B cell (primary cell): ENCODE measurements around the gene PC. TPM values are rescaled to one million over a fixed set of nuclear protein-coding genes. Genes with fewer than 3 reads are reported as not detected.

ENCODE experiments used
- ATAC-seq: fragments of 200-7000 bp; cut with Tn5 transposase; one replicate; pipeline ENCODE4 v1.10.0; 2021; ENCODE audit warnings: low read depth, mild to moderate bottlenecking, moderate number of reproducible peaks, moderate library complexity
- CTCF ChIA-PET: fragments of 350-600 bp; sonication (Branson Sonifier 250); formaldehyde crosslinking; loops from one replicate; lab custom pipeline; 2021; ENCODE audit warnings: antibody characterized with exemption, inconsistent platforms; lab: Charles Lee
- POLR2A ChIA-PET: fragments of 350-600 bp; sonication (Branson Sonifier 250); formaldehyde crosslinking; loops from one replicate; lab custom pipeline; 2021; ENCODE audit warnings: antibody characterized with exemption; lab: Charles Lee
- DNase-seq: peaks from one replicate; pipeline ENCODE4 v3.0.0; 2013
- H2AFZ ChIP-seq: 2 replicates; pipeline ENCODE4 v1.6.1; 2012; ENCODE audit warnings: mild to moderate bottlenecking, low read depth, low read length; ENCODE audit not compliant: insufficient read depth, poor library complexity, severe bottlenecking
- H3K27ac ChIP-seq, 2 donors: 1 replicate in 1 of 2; 2 replicates in 1 of 2; pipeline ENCODE4 v1.5.1; 2012 to 2013; ENCODE audit warnings: low read length in 2 of 2, mild to moderate bottlenecking in 2 of 2, moderate library complexity in 1 of 2
- H3K27me3 ChIP-seq, 4 experiments: fragments of 200-600 bp in 1 of 4; sonication (generic) in 1 of 4; replicated peaks in 1 of 4; 1 replicate in 2 of 4; 2 replicates in 2 of 4; pipeline versions ENCODE4 v1.6.1 to v1.7.0; 2013 to 2016; ENCODE audit warnings: low read length in 3 of 4, mild to moderate bottlenecking in 2 of 4, mixed read lengths in 1 of 4, moderate library complexity in 1 of 4; ENCODE audit not compliant: insufficient read depth in 4 of 4, control insufficient read depth in 3 of 4; ENCODE audit errors: control extremely low read depth in 1 of 4
- H3K36me3 ChIP-seq, 2 experiments: replicated peaks in 1 of 2; 1 replicate in 1 of 2; 2 replicates in 1 of 2; pipeline versions ENCODE4 v1.6.1 to v1.7.1; 2013; ENCODE audit warnings: low read length in 1 of 2; ENCODE audit not compliant: insufficient read depth in 2 of 2, control insufficient read depth in 1 of 2; ENCODE audit errors: control extremely low read depth in 1 of 2, extremely low read depth in 1 of 2
- H3K4me1 ChIP-seq, 2 donors: fragments of 200-600 bp in 1 of 2; sonication (generic) in 1 of 2; 1 replicate in 1 of 2; 2 replicates in 1 of 2; pipeline versions ENCODE4 v1.5.1 to v1.6.1; 2013 to 2017; ENCODE audit warnings: low read length in 2 of 2; ENCODE audit not compliant: control insufficient read depth in 2 of 2, insufficient read depth in 2 of 2
- H3K4me2 ChIP-seq: replicated peaks from 2 replicates; pipeline ENCODE3; 2012; ENCODE audit warnings: mild to moderate bottlenecking, low read depth, low read length; ENCODE audit not compliant: poor library complexity, severe bottlenecking
- H3K4me3 ChIP-seq, 5 experiments: fragments of 200-600 bp in 1 of 5; sonication (generic) in 1 of 5; 1 replicate in 3 of 5; 2 replicates in 2 of 5; pipeline versions ENCODE4 v1.5.1 to v1.7.0; 2011 to 2016; ENCODE audit warnings: low read length in 4 of 5, mild to moderate bottlenecking in 4 of 5, low read depth in 2 of 5, control low read depth in 1 of 5, moderate library complexity in 1 of 5; ENCODE audit not compliant: insufficient read depth in 1 of 5; ENCODE audit errors: control extremely low read depth in 1 of 5, extremely low read depth in 1 of 5
- H3K79me2 ChIP-seq: fragments of 200-600 bp; sonication (generic); one replicate; pipeline ENCODE4 v1.6.0; 2016; ENCODE audit warnings: low read length; ENCODE audit not compliant: control insufficient read depth, insufficient read depth
- H3K9ac ChIP-seq: fragments of 200-600 bp; sonication (generic); 2 replicates; pipeline ENCODE4 v1.6.1; 2017; ENCODE audit warnings: mild to moderate bottlenecking, low read length, moderate library complexity
- H3K9me3 ChIP-seq, 3 donors: one replicate each; pipeline versions ENCODE4 v1.6.1 to v1.7.1; 2013; ENCODE audit warnings: low read length in 2 of 3; ENCODE audit not compliant: control insufficient read depth in 2 of 3, insufficient read depth in 1 of 3; ENCODE audit errors: control extremely low read depth in 1 of 3
- H4K20me1 ChIP-seq: 2 replicates; pipeline ENCODE4 v1.6.0; 2012; ENCODE audit warnings: mild to moderate bottlenecking, low read length; ENCODE audit not compliant: insufficient read depth, control insufficient read depth, poor library complexity, severe bottlenecking
- H3K27ac Mint-ChIP-seq: one replicate; pipeline ENCODE4 v1.8.0; 2021; ENCODE audit warnings: mixed read lengths
- H3K27me3 Mint-ChIP-seq: one replicate; pipeline ENCODE4 v1.8.0; 2021; ENCODE audit warnings: mixed read lengths
- H3K4me1 Mint-ChIP-seq: one replicate; pipeline ENCODE4 v1.8.0; 2021; ENCODE audit warnings: mixed read lengths
- H3K4me3 Mint-ChIP-seq: one replicate; pipeline ENCODE4 v1.8.0; 2021; ENCODE audit warnings: mixed read lengths
- H3K9me3 Mint-ChIP-seq: one replicate; pipeline ENCODE4 v1.8.0; 2022; ENCODE audit warnings: mixed read lengths; ENCODE audit not compliant: insufficient read depth
- CTCF ChIP-seq: fragments of 200-600 bp; IDR thresholded peaks from one replicate; pipeline ENCODE4 v1.8.0; 2022; ENCODE audit warnings: antibody characterized with exemption, mild to moderate bottlenecking
- EZH2 ChIP-seq: IDR thresholded peaks from 2 replicates; pipeline ENCODE4 v1.6.1; 2012; ENCODE audit warnings: borderline replicate concordance, low read depth, mild to moderate bottlenecking, moderate library complexity, low read length; ENCODE audit not compliant: insufficient read depth, poor library complexity, severe bottlenecking
- WGBS: methylation state at CpG from one replicate; pipeline ENCODE4 v1.1.5; 2013; ENCODE audit warnings: missing lambda C conversion rate; ENCODE audit not compliant: insufficient coverage; 5-methylcytosine and 5-hydroxymethylcytosine counted together
- intact Hi-C: fragments of 100-400 bp; cut with micrococcal nuclease; formaldehyde crosslinking; loops from one replicate; pipeline ENCODE4 v1.10.0; 2022
- polyA plus RNA-seq: library from polyadenylated mRNA; depleted of rRNA; stranded (reverse); fragments of >200 nt; gene quantifications from 2 replicates; pipeline ENCODE4 v1.2.3, GENCODE V29; 2012
- total RNA-seq, 2 donors: library from RNA; stranded (reverse); fragments of 120-200 nt in 1 of 2; gene quantifications; 1 replicate in 1 of 2; 2 replicates in 1 of 2; pipeline versions ENCODE4 v1.2.3 to v1.2.4, GENCODE V29; 2013 to 2022

The PC gene
- total and polyA plus RNA-seq, 2 donors (not counting 1 experiment from before 2014, with no cell fraction given): 1.5 to 4.4 TPM

DNA sequence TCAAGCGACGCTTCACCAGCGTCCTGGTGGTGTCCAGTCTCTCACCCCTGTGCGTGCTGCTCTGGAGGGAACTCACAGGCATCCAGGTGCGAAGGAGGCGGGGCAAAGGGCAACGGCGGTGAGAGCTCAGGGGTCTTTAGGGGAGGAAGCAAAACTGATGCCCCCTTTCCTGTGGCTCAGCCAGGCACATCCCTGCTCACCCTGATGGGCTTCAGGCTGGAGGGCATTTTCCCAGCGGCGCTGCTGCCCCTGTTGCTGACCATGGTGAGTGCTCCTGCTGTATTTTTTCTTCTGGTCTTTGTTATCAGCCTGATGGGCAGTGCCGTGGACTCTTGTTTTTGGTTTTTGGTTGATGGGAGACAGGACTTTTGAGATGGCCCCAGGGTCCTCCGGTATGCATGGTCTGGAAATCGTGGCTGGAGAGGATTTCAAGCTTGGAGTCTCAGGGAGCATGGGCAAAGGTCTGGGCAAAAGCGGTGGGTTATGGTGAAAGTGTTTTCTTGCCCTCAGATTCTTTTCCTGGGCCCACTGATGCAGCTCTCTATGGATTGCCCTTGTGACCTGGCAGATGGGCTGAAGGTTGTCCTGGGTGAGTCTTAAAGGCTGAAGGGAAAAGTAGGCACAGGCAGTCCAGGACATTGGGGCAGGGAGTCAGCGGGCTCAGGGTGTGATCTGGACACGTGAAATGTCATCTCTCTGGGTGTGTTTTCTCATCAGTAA is 114.2 kb downstream of the PC start:
- peaks cover 28 to 37% of the 10 kb centered on the region in 2 donors for H3K4me1 ChIP-seq
- H3K4me3 ChIP-seq: peak overlapping the region; percentile 74 to 100 (median 95)
- H3K9me3 Mint-ChIP-seq: no peaks in the 10 kb centered on the region
- peak overlapping the region; percentile 51 to 99 for H3K27ac ChIP-seq
- DNase-seq (peak; percentile 8), ATAC-seq (no peak)
- no peak for TF ChIP-seq EZH2
- TF ChIP-seq CTCF: no peak
- ChIA-PET POLR2A (interaction anchor here (0.6 to 2.6 kb wide), 8 partner anchors 8 to 364 kb away, joined by 3 to 18 read pairs (median 4); partner anchors contain the start of genes DPP3 and RBM4B), CTCF (interaction anchor here (0.6 to 3.5 kb wide), 7 partner anchors 8 to 264 kb away, joined by 3 to 20 read pairs (median 5); partner anchors contain the start of gene RBM4B)
- no peaks in the 10 kb centered on the region for H3K27me3 ChIP-seq
- H2AFZ ChIP-seq: peak overlapping the region; percentile 85
- H3K9me3 ChIP-seq: no peaks in the 10 kb centered on the region
- H3K4me1 Mint-ChIP-seq: peaks cover 42% of the 10 kb centered on the region
- H3K36me3 ChIP-seq: peaks cover 3 to 49% of the 10 kb centered on the region in 2 experiments
- peak overlapping the region; percentile 98 for H3K9ac ChIP-seq
- peaks cover 59% of the 10 kb centered on the region for H3K79me2 ChIP-seq
- H4K20me1 ChIP-seq: peaks cover 46% of the 10 kb centered on the region
- H3K4me2 ChIP-seq: peak overlapping the region; percentile 86
- peak overlapping the region; percentile 90 for H3K4me3 Mint-ChIP-seq
- 25% methylated on average over 16 of the region's 16 CpGs for WGBS
- H3K27ac Mint-ChIP-seq: peak overlapping the region; percentile 94
- H3K27me3 Mint-ChIP-seq: no peaks in the 10 kb centered on the region
- intact Hi-C loops: loop anchor here (1.0 to 2.0 kb wide), 4 partner anchors 12 to 297 kb away; partner anchors contain the start of genes ACTN3, RBM4 and ZDHHC24
